MCF 10A (cell line): ENCODE results near the gene COL6A3. TPM values are rescaled to one million over a fixed set of nuclear protein-coding genes. Genes with fewer than 3 reads are reported as not detected.

Experiments used
- BruUV-seq: library from RNA; stranded (reverse); fragments of 400-500 nt; replicated peaks from 2 replicates; lab custom pipeline; 2021; lab: Mats Ljungman, UMichigan
- CTCF ChIA-PET: fragments of 300-600 bp; sonication (Branson Sonifier 250); formaldehyde crosslinking; extraction: SDS; loops from one replicate; lab custom pipeline; 2021; ENCODE audit warnings: antibody characterized with exemption, inconsistent platforms; lab: Yijun Ruan, JAX
- POLR2A ChIA-PET: fragments of 300-600, 350-650 bp; sonication (Branson Sonifier 250); formaldehyde crosslinking; extraction: SDS; loops from one replicate; lab custom pipeline; 2020; ENCODE audit warnings: antibody characterized with exemption, inconsistent platforms; lab: Yijun Ruan, JAX
- DNase-seq: peaks from one replicate; pipeline ENCODE4 v3.0.0-alpha.2; 2018; ENCODE audit not compliant: unreplicated experiment
- H3K27ac Mint-ChIP-seq: one replicate; pipeline ENCODE4 v1.8.0; 2022; ENCODE audit warnings: mild to moderate bottlenecking, low read depth, mixed read lengths; ENCODE audit not compliant: unreplicated experiment
- H3K27me3 Mint-ChIP-seq: one replicate; pipeline ENCODE4 v1.8.0; 2022; ENCODE audit warnings: mixed read lengths; ENCODE audit not compliant: insufficient read depth, unreplicated experiment
- H3K36me3 Mint-ChIP-seq: one replicate; pipeline ENCODE4 v1.8.0; 2022; ENCODE audit warnings: mild to moderate bottlenecking, moderate library complexity, mixed read lengths; ENCODE audit not compliant: insufficient read depth, unreplicated experiment
- H3K4me1 Mint-ChIP-seq: one replicate; pipeline ENCODE4 v1.8.0; 2022; ENCODE audit warnings: mixed read lengths; ENCODE audit not compliant: insufficient read depth, unreplicated experiment
- H3K4me3 Mint-ChIP-seq: one replicate; pipeline ENCODE4 v1.8.0; 2022; ENCODE audit warnings: mild to moderate bottlenecking, moderate library complexity, mixed read lengths; ENCODE audit not compliant: unreplicated experiment
- H3K9me3 Mint-ChIP-seq: one replicate; pipeline ENCODE4 v1.8.0; 2022; ENCODE audit warnings: mixed read lengths; ENCODE audit not compliant: unreplicated experiment
- intact Hi-C: fragments of 100-400 bp; cut with micrococcal nuclease; formaldehyde crosslinking; loops from 2 replicates; pipeline ENCODE4 v1.14.1; 2022
- total RNA-seq: library from RNA; stranded (reverse); gene quantifications from 2 replicates; pipeline ENCODE4 v1.2.3, GENCODE V29; 2022
- TF ChIP-seq, protein P1 (sequence below): fragments of 200-600 bp; IDR thresholded peaks from one replicate; pipeline ENCODE4 v1.8.0; 2022; ENCODE audit warnings: antibody characterized with exemption, mild to moderate bottlenecking; ENCODE audit not compliant: unreplicated experiment

COL6A3 gene
- total RNA-seq, 1 experiment from 2014 or later: 0.19 TPM

DNA sequence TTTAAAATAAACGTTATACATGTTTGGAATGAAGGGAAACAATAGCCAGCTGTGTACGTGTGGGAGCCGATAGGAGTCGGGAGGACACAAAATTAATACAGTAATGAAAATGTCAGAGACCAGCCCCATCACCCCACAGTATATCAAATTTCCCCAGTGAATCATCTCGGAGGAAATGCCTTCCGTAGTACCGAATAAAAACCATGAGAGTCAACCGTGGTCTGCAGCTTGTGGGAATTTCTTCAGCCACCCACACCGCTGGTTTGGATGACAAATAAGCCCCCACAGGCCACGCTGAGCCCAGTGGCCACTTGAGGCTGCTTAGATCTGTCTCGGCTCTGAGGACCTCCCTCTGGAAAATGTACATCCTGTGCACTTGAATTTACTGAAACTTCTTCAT is 133.7 kb downstream of the COL6A3 start:
- BruUV-seq: no TSS peak
- H3K4me1 Mint-ChIP-seq: peaks cover 22% of the 10 kb centered on the region
- no peak overlapping the region for H3K27ac Mint-ChIP-seq
- ChIA-PET CTCF (interaction anchor here (0.5 kb wide), 1 partner anchor 108 kb away, joined by 3 read pairs; no protein-coding TSS in a partner anchor), POLR2A (interaction anchor here (3.7 kb wide), 1 partner anchor 11 kb away, joined by 17 read pairs; no protein-coding TSS in a partner anchor)
- H3K36me3 Mint-ChIP-seq: no peaks in the 10 kb centered on the region
- H3K4me3 Mint-ChIP-seq: no peak overlapping the region
- TF ChIP-seq, protein P1, sequence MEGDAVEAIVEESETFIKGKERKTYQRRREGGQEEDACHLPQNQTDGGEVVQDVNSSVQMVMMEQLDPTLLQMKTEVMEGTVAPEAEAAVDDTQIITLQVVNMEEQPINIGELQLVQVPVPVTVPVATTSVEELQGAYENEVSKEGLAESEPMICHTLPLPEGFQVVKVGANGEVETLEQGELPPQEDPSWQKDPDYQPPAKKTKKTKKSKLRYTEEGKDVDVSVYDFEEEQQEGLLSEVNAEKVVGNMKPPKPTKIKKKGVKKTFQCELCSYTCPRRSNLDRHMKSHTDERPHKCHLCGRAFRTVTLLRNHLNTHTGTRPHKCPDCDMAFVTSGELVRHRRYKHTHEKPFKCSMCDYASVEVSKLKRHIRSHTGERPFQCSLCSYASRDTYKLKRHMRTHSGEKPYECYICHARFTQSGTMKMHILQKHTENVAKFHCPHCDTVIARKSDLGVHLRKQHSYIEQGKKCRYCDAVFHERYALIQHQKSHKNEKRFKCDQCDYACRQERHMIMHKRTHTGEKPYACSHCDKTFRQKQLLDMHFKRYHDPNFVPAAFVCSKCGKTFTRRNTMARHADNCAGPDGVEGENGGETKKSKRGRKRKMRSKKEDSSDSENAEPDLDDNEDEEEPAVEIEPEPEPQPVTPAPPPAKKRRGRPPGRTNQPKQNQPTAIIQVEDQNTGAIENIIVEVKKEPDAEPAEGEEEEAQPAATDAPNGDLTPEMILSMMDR: no peak
- peak; percentile 54 for DNase-seq
- H3K27me3 Mint-ChIP-seq: no peaks in the 10 kb centered on the region
- no peaks in the 10 kb centered on the region for H3K9me3 Mint-ChIP-seq
- intact Hi-C loops: no loop called here

DNA sequence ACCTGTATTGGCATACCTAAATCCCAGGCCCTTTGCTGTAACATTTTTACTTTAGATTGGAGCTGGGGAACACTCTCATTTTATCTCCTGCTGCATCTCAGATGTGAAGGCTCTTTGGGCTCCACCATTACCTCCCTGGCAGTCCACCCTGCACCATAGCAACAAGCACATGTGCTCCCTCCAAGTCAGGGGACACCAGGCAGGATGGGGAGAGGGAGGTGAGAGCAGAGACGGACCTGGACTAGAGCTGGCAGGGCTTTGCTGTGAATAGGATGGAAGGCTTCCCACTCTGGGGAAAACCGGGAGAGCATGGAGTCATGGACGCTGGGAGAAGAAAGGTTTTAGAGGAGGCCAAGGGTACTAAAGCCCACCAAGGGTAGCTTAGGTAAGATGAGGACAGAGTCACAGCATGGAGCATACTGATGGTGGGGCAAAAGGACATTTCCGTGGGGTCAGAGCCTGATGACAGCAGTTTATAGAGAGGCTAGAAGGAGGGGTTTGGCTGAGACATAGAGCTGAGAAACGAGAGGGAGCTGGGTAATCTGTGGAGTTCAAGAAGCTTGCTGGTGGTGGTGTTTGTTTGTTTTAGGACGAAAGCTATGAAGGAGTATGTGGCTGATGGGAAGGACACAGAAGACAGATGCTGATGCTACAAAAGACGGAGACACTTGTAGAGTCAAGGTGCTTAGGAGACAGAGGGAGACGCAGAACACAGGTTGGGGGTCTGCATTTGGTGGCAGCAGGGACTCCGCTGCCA is 134.8 kb downstream of the COL6A3 start:
- DNase-seq: no peak
- no peaks in the 10 kb centered on the region for H3K27me3 Mint-ChIP-seq
- intact Hi-C loops: no loop called here
- H3K36me3 Mint-ChIP-seq: no peaks in the 10 kb centered on the region
- H3K27ac Mint-ChIP-seq: no peak overlapping the region
- H3K4me3 Mint-ChIP-seq: no peak overlapping the region
- POLR2A ChIA-PET: interaction anchor here (3.7 kb wide), 1 partner anchor 12 kb away, joined by 17 read pairs; no protein-coding TSS in a partner anchor
- no TSS peak for BruUV-seq
- CTCF ChIA-PET: interaction anchor here (0.6 to 0.7 kb wide), 2 partner anchors 19 to 159 kb away, joined by 3 to 4 read pairs; no protein-coding TSS in a partner anchor
- TF ChIP-seq, protein P1: no peak
- no peaks in the 10 kb centered on the region for H3K9me3 Mint-ChIP-seq
- peaks cover 22% of the 10 kb centered on the region for H3K4me1 Mint-ChIP-seq

DNA sequence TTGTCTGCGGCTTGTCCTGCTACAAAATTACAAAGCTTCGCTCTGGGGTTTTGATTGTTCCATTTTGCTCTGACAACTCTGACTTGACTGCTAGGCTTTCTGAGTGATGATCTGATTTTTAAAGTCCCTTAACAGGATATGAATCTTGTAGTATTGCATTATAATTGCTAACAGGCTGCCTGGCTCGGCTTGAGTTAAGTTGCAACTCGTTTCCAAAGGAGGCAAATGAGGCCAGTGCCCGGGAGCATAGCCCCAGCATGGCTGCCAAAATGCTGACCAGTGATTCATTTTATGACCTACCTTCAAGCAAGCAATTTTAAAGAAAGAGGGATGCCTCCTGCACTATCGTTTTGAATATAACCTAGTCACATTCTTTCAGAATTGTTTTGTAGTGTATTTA is 135.4 kb downstream of the COL6A3 start:
- Mint-ChIP-seq H3K36me3 (no peaks in the 10 kb centered on the region), H3K4me3 (no peak overlapping the region), H3K27ac (no peak overlapping the region), H3K4me1 (peaks cover 22% of the 10 kb centered on the region), H3K9me3 (no peaks in the 10 kb centered on the region), H3K27me3 (no peaks in the 10 kb centered on the region)
- TF ChIP-seq, protein P1: no peak
- no TSS peak for BruUV-seq
- peak; percentile 45 for DNase-seq
- intact Hi-C loops: no loop called here
- POLR2A ChIA-PET: no interaction called here
- CTCF ChIA-PET: interaction anchor here (0.6 to 0.7 kb wide), 2 partner anchors 18 to 158 kb away, joined by 3 to 4 read pairs; no protein-coding TSS in a partner anchor

DNA sequence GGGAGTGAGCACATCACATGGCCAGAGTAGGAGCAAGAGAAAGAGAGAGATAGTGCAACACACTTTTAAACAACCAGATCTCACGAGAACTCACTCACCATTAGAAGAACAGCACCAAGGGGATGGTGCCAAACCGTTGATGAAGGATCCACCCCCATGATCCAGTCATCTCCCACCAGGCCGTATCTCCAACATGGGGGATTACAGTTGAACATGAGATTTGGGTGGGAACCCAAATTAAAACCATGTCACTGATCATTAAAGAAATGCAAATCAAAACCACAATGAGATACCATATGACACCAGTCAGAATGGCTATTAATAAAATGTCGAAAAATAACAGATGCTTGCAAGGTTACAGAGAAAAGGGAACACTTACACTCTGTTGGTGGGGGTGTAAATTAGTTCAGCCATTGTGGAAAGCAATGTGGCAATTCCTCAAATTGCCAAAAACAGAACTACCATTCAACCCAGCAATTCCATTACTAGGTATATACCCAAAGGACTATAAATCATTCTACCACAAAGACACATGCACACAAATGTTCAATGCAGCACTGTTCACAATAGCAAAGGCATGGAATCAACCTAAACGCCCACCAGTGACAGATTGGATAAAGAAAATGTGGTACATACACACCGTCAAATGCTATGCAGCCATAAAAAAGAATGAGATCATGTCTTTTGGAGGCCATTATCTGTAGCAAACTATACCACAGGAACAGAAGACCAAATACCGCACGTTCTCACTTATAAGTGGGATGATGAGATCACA is 137.1 kb downstream of the COL6A3 start:
- CTCF ChIA-PET: no interaction called here
- H3K27ac Mint-ChIP-seq: no peak overlapping the region
- peaks cover 16% of the 10 kb centered on the region for H3K4me1 Mint-ChIP-seq
- POLR2A ChIA-PET: interaction anchor here (0.6 kb wide), 1 partner anchor 35 kb away, joined by 3 read pairs; no protein-coding TSS in a partner anchor
- no peak overlapping the region for H3K4me3 Mint-ChIP-seq
- intact Hi-C loops: no loop called here
- DNase-seq: no peak
- TF ChIP-seq, protein P1: no peak
- no TSS peak for BruUV-seq
- H3K36me3 Mint-ChIP-seq: no peaks in the 10 kb centered on the region
- no peaks in the 10 kb centered on the region for H3K9me3 Mint-ChIP-seq
- H3K27me3 Mint-ChIP-seq: no peaks in the 10 kb centered on the region
